Measurements from ENCODE around the gene CRYBG3. TPM values are rescaled to one million over a fixed set of nuclear protein-coding genes. Genes with fewer than 3 reads are reported as not detected.

Gene CRYBG3
- polyA plus RNA-seq, 1 donor (not counting 4 experiments of a cell fraction or from before 2014, with no cell fraction given), result 6.9 TPM

DNA sequence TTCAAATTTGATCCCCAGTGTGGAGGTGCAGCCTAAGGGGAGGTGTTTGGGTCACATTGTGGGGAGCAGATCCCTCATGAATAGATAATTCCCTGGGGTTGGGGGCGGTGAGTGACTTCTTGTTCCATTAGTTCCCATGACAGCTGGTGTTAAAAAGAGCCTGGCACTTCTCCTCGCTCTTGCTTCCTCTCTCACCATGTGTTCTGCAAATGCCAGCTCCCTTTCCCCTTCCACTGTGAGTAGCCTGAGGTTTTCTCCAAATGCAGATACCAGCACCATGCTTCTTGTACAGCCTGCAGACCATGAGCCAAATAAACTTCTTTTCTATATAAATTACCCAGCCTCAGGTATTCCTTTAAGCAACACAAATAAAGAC lies 127.3 kb downstream of the CRYBG3 start:
- Histone ChIP-seq H3K9me1 (ENCODE audit: control insufficient read depth, extremely low read depth, insufficient read depth, low read length) (no peaks in the 10 kb centered on the region), H3K36me3 (ENCODE audit: control insufficient read depth in 2 of 2, extremely low read depth in 1 of 2, insufficient read depth in 2 of 2, low read length in 2 of 2) (peaks cover 27 to 35% of the 10 kb centered on the region in 2 experiments), H3K27me3 (ENCODE audit: control insufficient read depth, extremely low read depth, insufficient read depth, low read length) (no peaks in the 10 kb centered on the region)

DNA sequence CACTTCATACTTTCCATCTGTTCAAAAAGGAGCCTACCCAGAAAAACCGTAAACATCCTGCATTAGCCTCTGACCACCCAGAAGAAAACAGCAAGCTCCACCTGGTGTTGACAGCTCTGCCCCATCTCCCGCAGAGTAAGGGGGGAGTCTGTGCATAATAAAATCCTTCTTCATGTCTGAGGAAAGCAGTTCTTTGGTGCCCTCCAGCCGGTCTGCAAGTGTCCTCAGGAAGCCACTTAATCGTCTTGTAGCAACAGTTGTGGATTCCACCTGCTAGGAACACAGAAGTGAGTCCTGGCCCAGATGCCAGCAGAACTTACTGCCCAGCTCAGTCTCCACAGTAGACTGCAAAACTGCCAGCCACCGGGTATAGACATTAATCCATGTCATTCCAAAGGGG lies 127.9 kb downstream of the CRYBG3 start:
- TF ChIP-seq, protein P1, sequence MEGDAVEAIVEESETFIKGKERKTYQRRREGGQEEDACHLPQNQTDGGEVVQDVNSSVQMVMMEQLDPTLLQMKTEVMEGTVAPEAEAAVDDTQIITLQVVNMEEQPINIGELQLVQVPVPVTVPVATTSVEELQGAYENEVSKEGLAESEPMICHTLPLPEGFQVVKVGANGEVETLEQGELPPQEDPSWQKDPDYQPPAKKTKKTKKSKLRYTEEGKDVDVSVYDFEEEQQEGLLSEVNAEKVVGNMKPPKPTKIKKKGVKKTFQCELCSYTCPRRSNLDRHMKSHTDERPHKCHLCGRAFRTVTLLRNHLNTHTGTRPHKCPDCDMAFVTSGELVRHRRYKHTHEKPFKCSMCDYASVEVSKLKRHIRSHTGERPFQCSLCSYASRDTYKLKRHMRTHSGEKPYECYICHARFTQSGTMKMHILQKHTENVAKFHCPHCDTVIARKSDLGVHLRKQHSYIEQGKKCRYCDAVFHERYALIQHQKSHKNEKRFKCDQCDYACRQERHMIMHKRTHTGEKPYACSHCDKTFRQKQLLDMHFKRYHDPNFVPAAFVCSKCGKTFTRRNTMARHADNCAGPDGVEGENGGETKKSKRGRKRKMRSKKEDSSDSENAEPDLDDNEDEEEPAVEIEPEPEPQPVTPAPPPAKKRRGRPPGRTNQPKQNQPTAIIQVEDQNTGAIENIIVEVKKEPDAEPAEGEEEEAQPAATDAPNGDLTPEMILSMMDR (optimal IDR thresholded peaks at IDR 0.05 in 1 of 3, IDR thresholded peaks at IDR 0.05 in 1 of 3, conservative IDR thresholded peaks at IDR 0.05 in 1 of 3; ENCODE audit: extremely low read depth in 1 of 3, insufficient read depth in 2 of 3, low read length in 3 of 3), result no peak
- no peak for TF ChIP-seq EZH2 (IDR thresholded peaks at IDR 0.05; ENCODE audit: low read length)
- no peaks in the 10 kb centered on the region for H3K9me1 ChIP-seq (ENCODE audit: control insufficient read depth, extremely low read depth, insufficient read depth, low read length)
- no peak overlapping the region for H3K4me2 ChIP-seq (ENCODE audit: control insufficient read depth, extremely low read depth, insufficient read depth, low read depth, low read length)
- H3K4me3 ChIP-seq (ENCODE audit: control insufficient read depth in 2 of 3, extremely low read depth in 1 of 3, insufficient read depth in 2 of 3, low read depth in 1 of 3, low read length in 3 of 3), result no peak overlapping the region
- DNase-seq (ENCODE audit: low read depth, low spot score) (no peak), FAIRE-seq (no peak)
- no peak overlapping the region for H2AFZ ChIP-seq (ENCODE audit: control insufficient read depth, low read length)
- no peaks in the 10 kb centered on the region for H3K4me1 ChIP-seq (ENCODE audit: control insufficient read depth, extremely low read depth, insufficient read depth, low read length)
- H3K9ac ChIP-seq (ENCODE audit: control insufficient read depth, extremely low read depth, insufficient read depth, low read length), result no peak overlapping the region
- H3K9me3 ChIP-seq (ENCODE audit: control insufficient read depth, low read depth, low read length), result no peaks in the 10 kb centered on the region
- H4K20me1 ChIP-seq (ENCODE audit: control insufficient read depth, extremely low read depth, insufficient read depth, low read length), result no peaks in the 10 kb centered on the region
- no peak overlapping the region for H3K27ac ChIP-seq (ENCODE audit: control insufficient read depth, insufficient read depth, low read length)
- no peaks in the 10 kb centered on the region for H3K27me3 ChIP-seq (ENCODE audit: control insufficient read depth, extremely low read depth, insufficient read depth, low read length)
- peaks cover 28 to 39% of the 10 kb centered on the region in 2 experiments for H3K36me3 ChIP-seq (ENCODE audit: control insufficient read depth in 2 of 2, extremely low read depth in 1 of 2, insufficient read depth in 2 of 2, low read length in 2 of 2)
- dilution Hi-C loops (cut with MboI; ENCODE audit: extremely low pct_ligation_motif_present, low sequenced_read_pairs), result no loop called here
- H3K79me2 ChIP-seq (ENCODE audit: control insufficient read depth, insufficient read depth, low read length), result no peaks in the 10 kb centered on the region

More for the DNA sequence above, 127.3 kb downstream of the CRYBG3 start:
- dilution Hi-C loops (cut with MboI; ENCODE audit: extremely low pct_ligation_motif_present, low sequenced_read_pairs), result no loop called here
- Histone ChIP-seq H3K9ac (ENCODE audit: control insufficient read depth, extremely low read depth, insufficient read depth, low read length) (no peak overlapping the region), H3K27ac (ENCODE audit: control insufficient read depth, insufficient read depth, low read length) (no peak overlapping the region), H3K79me2 (ENCODE audit: control insufficient read depth, insufficient read depth, low read length) (no peaks in the 10 kb centered on the region), H2AFZ (ENCODE audit: control insufficient read depth, low read length) (no peak overlapping the region), H3K4me2 (ENCODE audit: control insufficient read depth, extremely low read depth, insufficient read depth, low read depth, low read length) (no peak overlapping the region), H3K4me3 (ENCODE audit: control insufficient read depth in 2 of 3, extremely low read depth in 1 of 3, insufficient read depth in 2 of 3, low read depth in 1 of 3, low read length in 3 of 3) (no peak overlapping the region), H3K4me1 (ENCODE audit: control insufficient read depth, extremely low read depth, insufficient read depth, low read length) (no peaks in the 10 kb centered on the region), H3K9me3 (ENCODE audit: control insufficient read depth, low read depth, low read length) (no peaks in the 10 kb centered on the region), H4K20me1 (ENCODE audit: control insufficient read depth, extremely low read depth, insufficient read depth, low read length) (no peaks in the 10 kb centered on the region)
- TF ChIP-seq EZH2 (IDR thresholded peaks at IDR 0.05; ENCODE audit: low read length), result no peak
- TF ChIP-seq, protein P1 (optimal IDR thresholded peaks at IDR 0.05 in 1 of 3, IDR thresholded peaks at IDR 0.05 in 1 of 3, conservative IDR thresholded peaks at IDR 0.05 in 1 of 3; ENCODE audit: extremely low read depth in 1 of 3, insufficient read depth in 2 of 3, low read length in 3 of 3), result no peak
- no peak for FAIRE-seq
- no peak for DNase-seq (ENCODE audit: low read depth, low spot score)
